ENCODE results near the gene NSUN7.

DNA sequence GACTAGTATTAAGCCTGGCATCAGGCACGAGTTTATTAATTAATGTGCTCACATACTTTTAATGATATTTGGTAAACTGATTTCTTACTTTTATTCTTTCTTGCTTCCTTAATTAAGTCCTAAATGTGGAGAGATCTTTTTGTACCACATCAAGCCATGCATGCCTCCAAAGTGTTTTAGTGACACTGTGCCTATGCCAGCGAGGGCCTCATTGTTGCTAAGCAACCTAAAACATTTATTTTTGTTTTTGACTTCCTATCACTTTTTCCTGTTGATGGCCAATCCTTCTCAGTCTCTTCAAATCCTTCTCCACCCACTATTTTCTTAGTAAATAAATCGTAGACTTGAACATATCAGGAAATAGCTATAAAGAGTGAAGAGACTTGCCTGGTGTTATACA, 5.5 kb upstream of the NSUN7 start:
- TF ChIP-seq, protein P1, sequence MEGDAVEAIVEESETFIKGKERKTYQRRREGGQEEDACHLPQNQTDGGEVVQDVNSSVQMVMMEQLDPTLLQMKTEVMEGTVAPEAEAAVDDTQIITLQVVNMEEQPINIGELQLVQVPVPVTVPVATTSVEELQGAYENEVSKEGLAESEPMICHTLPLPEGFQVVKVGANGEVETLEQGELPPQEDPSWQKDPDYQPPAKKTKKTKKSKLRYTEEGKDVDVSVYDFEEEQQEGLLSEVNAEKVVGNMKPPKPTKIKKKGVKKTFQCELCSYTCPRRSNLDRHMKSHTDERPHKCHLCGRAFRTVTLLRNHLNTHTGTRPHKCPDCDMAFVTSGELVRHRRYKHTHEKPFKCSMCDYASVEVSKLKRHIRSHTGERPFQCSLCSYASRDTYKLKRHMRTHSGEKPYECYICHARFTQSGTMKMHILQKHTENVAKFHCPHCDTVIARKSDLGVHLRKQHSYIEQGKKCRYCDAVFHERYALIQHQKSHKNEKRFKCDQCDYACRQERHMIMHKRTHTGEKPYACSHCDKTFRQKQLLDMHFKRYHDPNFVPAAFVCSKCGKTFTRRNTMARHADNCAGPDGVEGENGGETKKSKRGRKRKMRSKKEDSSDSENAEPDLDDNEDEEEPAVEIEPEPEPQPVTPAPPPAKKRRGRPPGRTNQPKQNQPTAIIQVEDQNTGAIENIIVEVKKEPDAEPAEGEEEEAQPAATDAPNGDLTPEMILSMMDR (conservative IDR thresholded peaks at IDR 0.05; ENCODE audit: low read depth, low read length), result no peak
- TF ChIP-seq EZH2 (IDR thresholded peaks at IDR 0.05; ENCODE audit: borderline replicate concordance, low read depth, low read length, poor library complexity, severe bottlenecking), result no peak
